ENCODE results near the gene ZNF334.

Gene ZNF334

DNA sequence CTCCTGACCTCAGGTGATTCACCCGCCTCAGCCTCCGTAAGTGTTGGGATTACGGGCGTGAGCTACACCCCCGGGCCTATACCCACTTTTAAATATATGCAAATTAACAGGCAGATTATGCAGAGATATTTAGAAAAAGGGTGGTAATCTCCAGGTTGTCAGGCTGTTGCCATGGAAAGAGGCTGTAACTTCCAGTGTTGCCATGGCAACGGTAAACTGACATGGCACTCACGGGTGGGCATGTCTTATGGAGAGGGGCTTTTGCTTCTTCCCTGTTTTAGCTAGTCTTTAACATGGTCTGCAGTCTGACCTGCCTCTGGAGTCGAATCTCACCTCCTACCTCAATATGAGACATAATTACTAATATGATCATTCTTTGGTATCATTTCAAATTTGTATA lies 44.9 kb downstream of the ZNF334 start:
- H3K4me3 ChIP-seq (ENCODE audit: low read depth, low read length): no peak overlapping the region
- DNase-seq (ENCODE audit: low read depth): no peak
- TF ChIP-seq, protein P1, sequence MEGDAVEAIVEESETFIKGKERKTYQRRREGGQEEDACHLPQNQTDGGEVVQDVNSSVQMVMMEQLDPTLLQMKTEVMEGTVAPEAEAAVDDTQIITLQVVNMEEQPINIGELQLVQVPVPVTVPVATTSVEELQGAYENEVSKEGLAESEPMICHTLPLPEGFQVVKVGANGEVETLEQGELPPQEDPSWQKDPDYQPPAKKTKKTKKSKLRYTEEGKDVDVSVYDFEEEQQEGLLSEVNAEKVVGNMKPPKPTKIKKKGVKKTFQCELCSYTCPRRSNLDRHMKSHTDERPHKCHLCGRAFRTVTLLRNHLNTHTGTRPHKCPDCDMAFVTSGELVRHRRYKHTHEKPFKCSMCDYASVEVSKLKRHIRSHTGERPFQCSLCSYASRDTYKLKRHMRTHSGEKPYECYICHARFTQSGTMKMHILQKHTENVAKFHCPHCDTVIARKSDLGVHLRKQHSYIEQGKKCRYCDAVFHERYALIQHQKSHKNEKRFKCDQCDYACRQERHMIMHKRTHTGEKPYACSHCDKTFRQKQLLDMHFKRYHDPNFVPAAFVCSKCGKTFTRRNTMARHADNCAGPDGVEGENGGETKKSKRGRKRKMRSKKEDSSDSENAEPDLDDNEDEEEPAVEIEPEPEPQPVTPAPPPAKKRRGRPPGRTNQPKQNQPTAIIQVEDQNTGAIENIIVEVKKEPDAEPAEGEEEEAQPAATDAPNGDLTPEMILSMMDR (conservative IDR thresholded peaks at IDR 0.05; ENCODE audit: low read depth, low read length): no peak

DNA sequence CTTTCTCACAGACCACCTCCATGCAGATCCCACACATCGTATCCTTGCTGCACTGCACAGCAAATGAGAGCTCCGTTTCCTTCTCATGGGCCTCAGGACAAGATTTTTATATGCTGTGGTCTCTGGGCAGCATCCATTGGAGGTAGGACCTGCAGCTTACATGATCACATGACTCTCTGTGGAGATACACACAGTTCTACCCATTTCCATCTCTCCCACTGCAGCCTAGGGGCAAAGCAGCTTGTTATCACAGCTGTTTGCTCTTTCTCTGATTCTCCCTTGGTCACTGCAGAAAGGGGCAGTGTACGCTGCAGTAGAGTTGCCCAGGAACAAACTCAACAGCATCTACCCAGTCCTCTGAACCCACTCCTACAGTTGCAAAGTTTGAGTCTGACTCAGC lies 48.9 kb downstream of the ZNF334 start:
- no peak for DNase-seq (ENCODE audit: low read depth)
- TF ChIP-seq, protein P1 (conservative IDR thresholded peaks at IDR 0.05; ENCODE audit: low read depth, low read length): no peak
- no peak overlapping the region for H3K4me3 ChIP-seq (ENCODE audit: low read depth, low read length)

DNA sequence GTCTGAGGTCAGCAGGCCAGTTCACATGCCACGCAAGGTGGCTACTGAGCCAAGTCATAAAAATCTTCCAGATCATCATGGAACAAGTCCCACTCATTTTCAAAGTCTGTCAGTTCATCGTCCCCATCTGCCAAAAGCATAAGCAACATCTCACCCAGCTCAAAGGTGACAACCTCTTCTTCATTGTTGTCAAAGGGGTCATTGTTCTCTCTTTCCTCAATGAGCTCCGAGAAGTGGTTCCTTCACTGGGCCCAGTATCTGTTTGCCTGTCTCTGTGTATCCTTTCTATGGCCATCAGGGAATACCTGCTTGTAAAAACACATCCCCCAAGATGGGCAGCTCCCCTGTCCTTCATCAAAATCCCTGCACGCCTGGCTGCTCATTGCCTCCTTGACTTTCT lies 49.5 kb downstream of the ZNF334 start:
- DNase-seq (ENCODE audit: low read depth): no peak
- H3K4me3 ChIP-seq (ENCODE audit: low read depth, low read length): no peak overlapping the region
- TF ChIP-seq, protein P1 (conservative IDR thresholded peaks at IDR 0.05; ENCODE audit: low read depth, low read length): no peak

DNA sequence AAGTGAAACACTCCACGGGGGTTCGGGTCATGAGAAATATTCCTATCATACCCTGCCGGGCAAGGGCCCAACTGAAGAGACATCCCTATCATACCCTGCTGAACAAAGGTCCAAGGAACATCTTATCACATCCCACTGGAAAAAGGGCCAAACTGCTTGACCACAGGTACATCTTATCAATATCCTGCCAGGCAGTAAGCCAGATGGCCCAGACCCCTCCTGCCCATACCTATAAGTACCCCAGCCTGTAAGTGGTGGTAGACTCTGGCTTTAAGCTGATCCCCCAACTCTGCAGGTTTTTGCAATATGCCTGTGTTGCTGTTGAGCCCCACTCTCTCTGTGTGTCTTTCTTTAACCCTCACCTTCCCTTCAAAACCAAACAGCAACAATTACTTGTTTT lies 51.6 kb downstream of the ZNF334 start:
- TF ChIP-seq, protein P1 (conservative IDR thresholded peaks at IDR 0.05; ENCODE audit: low read depth, low read length): no peak
- no peak for DNase-seq (ENCODE audit: low read depth)

DNA sequence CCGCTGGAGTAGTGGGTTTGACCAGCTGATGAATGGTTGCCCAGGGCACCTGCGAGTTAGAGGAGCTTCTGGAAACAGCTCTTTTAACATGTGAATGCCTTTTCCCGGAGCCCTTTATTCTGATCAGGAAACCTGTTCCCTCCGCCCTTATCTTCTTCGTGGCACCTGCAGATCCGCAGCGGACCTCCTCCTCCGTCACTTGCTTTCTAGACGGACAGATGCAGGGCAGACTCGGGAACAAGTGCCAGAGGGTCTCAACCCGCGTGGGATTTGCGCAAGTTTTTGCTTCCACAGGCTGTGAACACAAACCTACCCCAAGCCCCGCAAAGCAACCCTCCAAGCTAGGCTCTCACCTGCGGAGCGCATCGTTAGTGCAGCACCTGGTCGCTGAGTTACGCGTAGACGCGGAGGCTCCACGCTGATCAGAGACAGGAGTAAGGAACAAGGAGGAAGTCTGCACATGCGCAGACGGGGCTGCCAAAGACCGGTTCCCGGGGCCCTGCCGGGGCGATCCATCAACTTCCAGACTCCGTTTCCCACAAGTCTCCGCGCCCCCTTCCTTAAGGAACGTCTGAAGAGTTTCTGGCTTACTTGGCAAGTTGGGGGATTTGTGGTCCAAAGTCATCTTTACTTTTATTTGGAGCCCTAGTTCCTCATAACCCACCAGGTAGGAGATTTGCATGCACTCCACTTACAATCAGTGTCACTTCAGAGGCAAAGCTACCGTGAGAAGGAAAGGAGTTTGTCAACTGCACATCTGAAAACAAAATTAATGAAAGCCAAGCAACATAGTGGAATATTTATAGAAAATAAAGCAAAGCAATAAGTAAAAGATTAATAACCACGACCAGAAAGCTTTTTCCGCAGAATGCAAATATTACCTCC lies 54.3 kb downstream of the ZNF334 start:
- DNase-seq (ENCODE audit: low read depth): peak; percentile 1
- H3K4me3 ChIP-seq (ENCODE audit: low read depth, low read length): no peak overlapping the region
- TF ChIP-seq, protein P1 (conservative IDR thresholded peaks at IDR 0.05; ENCODE audit: low read depth, low read length): no peak

More for the DNA sequence above, 51.6 kb downstream of the ZNF334 start:
- no peak overlapping the region for H3K4me3 ChIP-seq (ENCODE audit: low read depth, low read length)

DNA sequence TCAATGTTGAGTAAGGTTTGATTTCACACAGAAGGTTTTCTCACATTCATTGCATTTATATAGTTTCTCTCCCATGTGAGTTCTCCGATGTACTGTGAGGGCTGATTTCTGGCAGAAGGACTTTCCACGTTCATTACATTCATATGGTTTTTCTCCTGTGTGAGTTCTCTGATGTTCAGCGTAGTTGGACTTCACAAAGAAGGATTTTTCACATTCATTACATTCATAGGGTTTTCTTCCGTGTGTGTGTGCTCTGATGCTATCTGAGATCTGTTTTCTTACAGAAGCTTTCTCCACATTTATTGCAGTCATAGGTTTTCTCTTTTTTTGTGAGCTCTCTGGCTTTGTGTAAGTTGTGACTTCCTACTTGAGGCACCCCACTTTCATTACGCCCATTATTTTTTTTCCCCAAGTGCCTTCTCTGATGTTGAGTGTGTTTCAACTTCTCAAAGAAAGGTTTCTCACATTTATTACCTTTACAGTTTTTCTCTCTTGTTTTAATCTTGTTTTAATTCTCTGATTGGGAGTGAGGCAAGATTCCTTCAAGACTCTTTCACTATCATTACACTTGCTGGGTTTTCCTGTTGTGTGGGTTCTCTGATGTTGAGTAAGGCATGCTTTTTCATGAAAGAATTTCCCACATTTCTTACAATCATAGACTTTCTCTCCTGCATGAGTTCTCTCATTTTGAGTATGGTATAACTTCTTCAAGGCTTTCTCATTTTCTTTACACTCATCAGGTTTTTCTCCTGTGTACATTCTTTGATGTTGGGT lies 56.9 kb downstream of the ZNF334 start:
- no peak overlapping the region for H3K4me3 ChIP-seq (ENCODE audit: low read depth, low read length)
- no peak for DNase-seq (ENCODE audit: low read depth)
- TF ChIP-seq, protein P1 (conservative IDR thresholded peaks at IDR 0.05; ENCODE audit: low read depth, low read length): no peak

Data from choroid plexus epithelial cell (primary cell).